Upper lobe of left lung (tissue), 6 donors: ENCODE results near the gene TRIM15. TPM values are rescaled to one million over a fixed set of nuclear protein-coding genes. Genes with fewer than 3 reads are reported as not detected.
A peak's percentile ranks its signal among the peaks of the same experiment; 100 is the strongest.

Experiments
- ATAC-seq, 2 donors: fragments of 200-7000 bp; cut with Tn5 transposase; one replicate each; pipeline ENCODE4 v1.9.1; 2022; ENCODE audit warnings: mild to moderate bottlenecking in 2 of 2, moderate library complexity in 2 of 2; ENCODE audit not compliant: low FRiP score in 2 of 2
- DNase-seq, 2 donors: peaks; one replicate each; pipeline ENCODE4 v3.0.0-alpha.2; 2019 to 2020
- H3K27ac ChIP-seq, 4 donors: fragments of 200-600 bp; sonication (generic); one replicate each; pipeline ENCODE4 v1.5.1; 2016 to 2019
- H3K27me3 ChIP-seq, 4 donors: fragments of 200-600 bp; sonication (generic); one replicate each; pipeline ENCODE4 v1.5.1; 2017 to 2019
- H3K36me3 ChIP-seq, 4 donors: fragments of 200-600 bp; sonication (generic); one replicate each; pipeline ENCODE4 v1.5.1; 2016 to 2019
- H3K4me1 ChIP-seq, 4 donors: fragments of 200-600 bp; sonication (generic); one replicate each; pipeline ENCODE4 v1.5.1; 2018 to 2019
- H3K4me3 ChIP-seq, 4 donors: fragments of 200-600 bp; sonication (generic); one replicate each; pipeline ENCODE4 v1.5.1; 2017 to 2019; ENCODE audit warnings: mild to moderate bottlenecking in 2 of 4, moderate library complexity in 1 of 4
- H3K9me3 ChIP-seq, 4 donors: fragments of 200-600 bp; sonication (generic); one replicate each; pipeline ENCODE4 v1.5.1; 2018 to 2019
- EP300 ChIP-seq, 4 donors: sonication (generic); formaldehyde crosslinking; IDR thresholded peaks; one replicate each; pipeline ENCODE4 v1.5.1; 2017; ENCODE audit warnings: antibody characterized with exemption in 4 of 4, control low read depth in 2 of 4
- POLR2A ChIP-seq, 4 donors: fragments of 450-650 bp; IDR thresholded peaks; one replicate each; pipeline ENCODE4 v1.5.1; 2016 to 2017; ENCODE audit warnings: antibody characterized with exemption in 4 of 4, mild to moderate bottlenecking in 2 of 4
- POLR2AphosphoS5 ChIP-seq, 2 donors: sonication (generic); formaldehyde crosslinking; IDR thresholded peaks; one replicate each; pipeline ENCODE4 v1.5.1; 2017; ENCODE audit warnings: antibody characterized with exemption in 2 of 2
- WGBS, 2 donors: methylation state at CpG; one replicate each; pipeline ENCODE4 v1.1.5; 2017 to 2018; 5-methylcytosine and 5-hydroxymethylcytosine counted together
- total RNA-seq, 6 donors: library from RNA; depleted of rRNA in 4 of 6; stranded (reverse); fragments of >200 nt in 4 of 6; gene quantifications; one replicate each; pipeline versions ENCODE4 v1.1.0 to v1.2.1, GENCODE V29; 2016 to 2021
- TF ChIP-seq, protein P1 (sequence below), 6 experiments: fragments of 450-650 bp in 4 of 6; fragments of 200-600 bp in 2 of 6; sonication (generic) in 2 of 6; IDR thresholded peaks; one replicate each; pipeline ENCODE4 v1.5.1; 2016 to 2019; ENCODE audit warnings: antibody characterized with exemption in 6 of 6
- donor health status: DM: no; HTN: no; CAD: no; lungs with moderate emphysema.
- donor health status: DM: no; HTN: yes; CAD: no; lungs with severe emphysema.

The TRIM15 gene
- total RNA-seq, 6 donors from 2014 or later, result 0.30 to 1.0 TPM; not detected in 4

DNA sequence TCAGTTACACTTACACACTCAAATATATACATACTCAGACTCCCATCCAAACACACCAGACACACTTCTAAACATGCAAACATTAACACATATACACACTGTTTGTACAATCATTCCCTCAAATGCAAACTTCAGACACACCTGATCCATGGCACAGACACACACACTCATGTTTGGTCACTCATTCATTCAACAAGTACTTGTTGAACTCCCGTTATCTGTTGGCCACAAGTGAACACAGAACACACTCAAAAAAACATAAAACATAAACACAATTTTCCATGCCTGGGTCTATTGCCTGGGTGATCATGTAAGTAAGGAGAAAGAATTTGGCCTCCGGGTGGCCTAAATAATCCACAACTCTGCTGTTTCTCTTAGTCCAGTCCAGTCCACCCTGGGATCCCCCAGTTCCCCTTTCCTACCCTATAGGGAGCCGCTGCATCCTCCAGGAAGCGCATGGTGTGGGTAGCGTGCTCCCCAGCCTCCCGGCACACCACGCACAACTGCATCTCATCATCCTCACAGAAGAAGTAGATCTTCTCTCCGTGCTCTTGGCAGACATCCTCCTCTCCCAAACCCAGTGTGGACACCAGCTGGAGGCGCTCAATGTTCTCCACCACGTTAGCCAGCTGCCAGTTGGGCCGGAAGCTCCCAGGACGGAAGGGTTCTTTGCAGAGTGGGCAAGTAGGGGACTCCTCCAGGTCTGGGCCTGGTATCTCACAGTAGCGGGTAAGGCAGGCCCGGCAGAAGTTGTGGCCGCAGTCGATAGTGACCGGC, 3.1 kb upstream of the TRIM15 start:
- Histone ChIP-seq H3K27ac (no peak overlapping the region), H3K4me1 (peaks cover 7 to 13% (median 10%) of the 10 kb centered on the region in 4 donors), H3K27me3 (no peaks in the 10 kb centered on the region), H3K36me3 (no peaks in the 10 kb centered on the region), H3K4me3 (no peak overlapping the region), H3K9me3 (no peaks in the 10 kb centered on the region)
- WGBS, 2 donors, result 90 to 93% methylated on average over 15 to 17 of the region's 17 CpGs
- DNase-seq (no peak), ATAC-seq (no peak)
- TF ChIP-seq, protein P1, sequence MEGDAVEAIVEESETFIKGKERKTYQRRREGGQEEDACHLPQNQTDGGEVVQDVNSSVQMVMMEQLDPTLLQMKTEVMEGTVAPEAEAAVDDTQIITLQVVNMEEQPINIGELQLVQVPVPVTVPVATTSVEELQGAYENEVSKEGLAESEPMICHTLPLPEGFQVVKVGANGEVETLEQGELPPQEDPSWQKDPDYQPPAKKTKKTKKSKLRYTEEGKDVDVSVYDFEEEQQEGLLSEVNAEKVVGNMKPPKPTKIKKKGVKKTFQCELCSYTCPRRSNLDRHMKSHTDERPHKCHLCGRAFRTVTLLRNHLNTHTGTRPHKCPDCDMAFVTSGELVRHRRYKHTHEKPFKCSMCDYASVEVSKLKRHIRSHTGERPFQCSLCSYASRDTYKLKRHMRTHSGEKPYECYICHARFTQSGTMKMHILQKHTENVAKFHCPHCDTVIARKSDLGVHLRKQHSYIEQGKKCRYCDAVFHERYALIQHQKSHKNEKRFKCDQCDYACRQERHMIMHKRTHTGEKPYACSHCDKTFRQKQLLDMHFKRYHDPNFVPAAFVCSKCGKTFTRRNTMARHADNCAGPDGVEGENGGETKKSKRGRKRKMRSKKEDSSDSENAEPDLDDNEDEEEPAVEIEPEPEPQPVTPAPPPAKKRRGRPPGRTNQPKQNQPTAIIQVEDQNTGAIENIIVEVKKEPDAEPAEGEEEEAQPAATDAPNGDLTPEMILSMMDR (IDR thresholded peaks at IDR 0.05), result no peak
- no peak for TF ChIP-seq POLR2AphosphoS5 (IDR thresholded peaks at IDR 0.05)
- no peak for TF ChIP-seq POLR2A (IDR thresholded peaks at IDR 0.05)
- no peak for TF ChIP-seq EP300 (IDR thresholded peaks at IDR 0.05)

DNA sequence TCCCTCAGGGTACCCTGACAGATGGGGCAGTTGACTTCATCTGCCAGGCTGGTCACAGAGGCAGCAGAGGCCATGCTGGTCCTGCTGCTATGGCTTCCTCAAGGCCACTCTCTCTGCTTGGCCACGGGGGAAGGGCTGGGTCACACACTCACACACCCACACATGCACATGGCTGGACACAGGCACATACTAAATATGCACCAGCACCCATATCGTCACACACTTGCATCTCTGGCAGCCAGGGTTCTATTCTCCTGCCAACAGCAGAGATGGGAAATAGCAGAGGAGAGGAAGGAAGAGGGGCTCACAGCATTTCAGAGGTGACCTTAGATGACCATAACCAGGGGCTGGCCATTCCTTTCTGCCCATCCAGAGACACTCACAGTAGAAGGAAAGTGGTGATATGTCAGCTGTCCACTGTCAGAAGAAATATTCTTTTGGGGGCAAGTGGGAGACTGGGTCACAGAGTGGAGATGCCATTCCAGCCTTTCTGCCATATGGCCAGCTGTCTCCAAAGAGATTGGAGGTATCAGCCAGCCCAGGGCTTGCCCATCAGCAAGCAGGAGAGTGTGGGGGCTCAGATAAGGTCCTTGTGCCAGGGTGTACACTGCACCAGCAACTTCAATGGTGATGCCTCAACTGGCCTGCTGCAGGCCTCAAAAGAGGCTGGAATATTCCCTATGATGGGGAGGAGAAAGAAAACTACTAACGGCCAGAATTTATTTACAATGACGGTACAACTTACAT, 2.4 kb upstream of the TRIM15 start, which contains the start of gene TRIM10:
Gene TRIM10, minus strand, starts transcription at position 427 of the 747 bp plus-strand sequence. Its CDS starts 353 bp downstream, at position 74.
- Histone ChIP-seq H3K9me3 (no peaks in the 10 kb centered on the region), H3K27ac (no peak within 1 kb of the TSS), H3K4me3 (no peak within 1 kb of the TSS), H3K36me3 (no peaks in the 10 kb centered on the region), H3K4me1 (peaks cover 4 to 13% (median 7%) of the 10 kb centered on the region in 4 donors), H3K27me3 (no peaks in the 10 kb centered on the region)
- 79 to 91% methylated on average over 4 of the region's 4 CpGs for WGBS, 2 donors
- no peak for ATAC-seq
- TF ChIP-seq POLR2A (IDR thresholded peaks at IDR 0.05), result no peak
- no peak for TF ChIP-seq EP300 (IDR thresholded peaks at IDR 0.05)
- TF ChIP-seq, protein P1 (IDR thresholded peaks at IDR 0.05), result no peak
- TF ChIP-seq POLR2AphosphoS5 (IDR thresholded peaks at IDR 0.05), result no peak
- DNase-seq, result peak in 1 of 2 donors; percentile 41

DNA sequence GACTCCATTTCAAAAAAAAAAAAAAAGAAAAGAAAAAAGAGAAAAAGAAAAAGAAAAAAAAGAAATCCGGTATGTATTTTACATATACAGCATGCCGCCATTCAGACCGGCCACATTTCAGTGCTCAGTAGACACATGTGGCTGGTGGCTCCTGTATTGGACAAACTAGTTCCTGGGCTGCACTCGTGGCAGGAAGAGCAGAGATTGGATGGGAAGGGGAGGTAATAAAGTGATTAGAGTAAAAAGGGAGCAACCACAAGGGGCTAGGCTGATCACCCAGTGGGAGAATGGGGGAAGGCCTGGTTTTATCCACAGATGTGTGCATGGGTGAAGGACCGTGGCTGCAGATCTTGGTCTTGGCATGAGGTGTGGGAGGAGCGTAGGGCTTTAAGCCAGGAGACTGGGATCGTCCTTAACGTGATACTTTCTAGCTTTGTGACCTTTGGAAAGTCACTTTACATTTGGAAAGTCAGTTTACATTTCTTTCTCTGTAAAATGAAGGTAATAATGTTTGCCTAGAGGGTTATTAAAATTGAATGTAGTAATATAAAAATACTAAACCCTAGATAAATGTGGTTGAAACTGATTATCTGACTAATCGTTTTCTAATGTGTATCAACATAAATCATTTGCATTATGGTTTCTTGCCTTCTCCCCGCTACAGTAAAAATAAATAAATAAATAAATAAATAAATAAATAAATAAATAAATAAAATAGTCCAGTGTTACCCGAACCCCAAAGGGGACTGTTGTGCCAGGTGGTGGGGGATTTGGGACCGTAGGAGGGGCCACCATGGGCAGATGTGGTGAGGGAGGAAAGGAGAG, 869 bp upstream of the TRIM15 start:
- Histone ChIP-seq H3K27me3 (no peaks in the 10 kb centered on the region), H3K9me3 (no peaks in the 10 kb centered on the region), H3K4me3 (no peak overlapping the region), H3K4me1 (no peaks in the 10 kb centered on the region), H3K36me3 (no peaks in the 10 kb centered on the region), H3K27ac (no peak overlapping the region)
- ATAC-seq (no peak), DNase-seq (no peak)
- 82 to 84% methylated on average over 12 of the region's 12 CpGs for WGBS, 2 donors
- TF ChIP-seq POLR2A (IDR thresholded peaks at IDR 0.05), result no peak
- TF ChIP-seq, protein P1 (IDR thresholded peaks at IDR 0.05), result no peak
- TF ChIP-seq EP300 (IDR thresholded peaks at IDR 0.05), result no peak
- TF ChIP-seq POLR2AphosphoS5 (IDR thresholded peaks at IDR 0.05), result no peak

DNA sequence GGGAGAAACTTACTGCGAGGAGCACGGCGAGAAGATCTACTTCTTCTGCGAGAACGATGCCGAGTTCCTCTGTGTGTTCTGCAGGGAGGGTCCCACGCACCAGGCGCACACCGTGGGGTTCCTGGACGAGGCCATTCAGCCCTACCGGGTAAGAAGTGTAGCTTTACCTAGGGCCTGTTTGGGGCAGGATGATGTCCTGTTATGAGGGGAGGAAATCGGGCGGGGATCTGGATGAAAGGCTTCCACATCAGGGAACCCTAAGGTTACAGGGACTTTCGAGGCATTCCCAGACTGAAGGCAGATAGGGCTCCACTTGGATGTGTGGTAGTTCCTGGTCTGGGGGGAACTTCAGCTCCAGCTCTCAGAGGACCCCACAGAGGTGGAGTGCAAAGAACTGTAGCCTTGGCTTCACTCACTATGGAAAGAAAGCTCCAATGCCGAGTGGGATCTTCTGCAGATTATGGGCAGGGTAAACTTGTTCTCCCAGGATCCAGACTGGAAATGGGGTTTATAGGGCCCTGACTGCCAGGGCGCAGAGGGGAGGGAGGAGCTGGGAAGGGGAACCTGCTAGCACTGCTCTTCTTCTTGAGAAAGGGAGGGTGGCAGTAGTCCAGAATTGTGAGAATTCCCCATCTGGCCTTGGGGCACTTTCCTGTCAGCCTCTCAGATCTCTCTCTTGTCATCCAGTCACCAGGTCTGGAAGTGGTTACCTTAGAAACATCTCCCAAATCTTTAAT, 740 bp downstream of the TRIM15 start:
- WGBS, 2 donors, result 91 to 92% methylated on average over 13 to 16 of the region's 16 CpGs
- Histone ChIP-seq H3K9me3 (no peaks in the 10 kb centered on the region), H3K27me3 (no peaks in the 10 kb centered on the region), H3K4me3 (no peak overlapping the region), H3K27ac (no peak overlapping the region), H3K4me1 (no peaks in the 10 kb centered on the region), H3K36me3 (no peaks in the 10 kb centered on the region)
- DNase-seq (no peak), ATAC-seq (peak in 1 of 2 donors; percentile 17)
- TF ChIP-seq EP300 (IDR thresholded peaks at IDR 0.05), result no peak
- TF ChIP-seq, protein P1 (IDR thresholded peaks at IDR 0.05), result no peak
- no peak for TF ChIP-seq POLR2AphosphoS5 (IDR thresholded peaks at IDR 0.05)
- TF ChIP-seq POLR2A (IDR thresholded peaks at IDR 0.05), result no peak
